Testis (tissue), 2 donors: ENCODE measurements around the gene ADM2.

Source experiments
- CTCF ChIP-seq, 3 experiments: fragments of 450-650 bp in 2 of 3; fragments of 200-600 bp in 1 of 3; sonication (generic) in 1 of 3; IDR thresholded peaks; one replicate each; pipeline ENCODE4 v1.5.1; 2016 to 2019; ENCODE audit warnings: antibody characterized with exemption in 3 of 3, mild to moderate bottlenecking in 2 of 3, moderate library complexity in 1 of 3
- POLR2A ChIP-seq: fragments of 450-650 bp; IDR thresholded peaks from one replicate; pipeline ENCODE4 v1.6.1; 2017; ENCODE audit warnings: antibody characterized with exemption, mild to moderate bottlenecking, moderate library complexity

GRCh38 chr22:50504369-50505211 lies 23.2 kb downstream of the ADM2 start:
- TF ChIP-seq CTCF (IDR thresholded peaks at IDR 0.05), result no peak
- no peak for TF ChIP-seq POLR2A
